Esophagus squamous epithelium (tissue), 4 donors: Measurements from ENCODE around the gene EPS15.

Experiments used
- POLR2A ChIP-seq, 4 donors: fragments of 450-650 bp; IDR thresholded peaks; one replicate each; pipeline ENCODE4 v1.6.1; 2017; ENCODE audit warnings: antibody characterized with exemption in 4 of 4, mild to moderate bottlenecking in 4 of 4, moderate library complexity in 3 of 4
- TF ChIP-seq, protein P1 (sequence below), 6 experiments: fragments of 450-650 bp in 4 of 6; fragments of 200-600 bp in 2 of 6; sonication (generic) in 2 of 6; IDR thresholded peaks; one replicate each; pipeline ENCODE4 v1.5.1; 2016 to 2019; ENCODE audit warnings: antibody characterized with exemption in 6 of 6, mild to moderate bottlenecking in 4 of 6, moderate library complexity in 4 of 6

DNA sequence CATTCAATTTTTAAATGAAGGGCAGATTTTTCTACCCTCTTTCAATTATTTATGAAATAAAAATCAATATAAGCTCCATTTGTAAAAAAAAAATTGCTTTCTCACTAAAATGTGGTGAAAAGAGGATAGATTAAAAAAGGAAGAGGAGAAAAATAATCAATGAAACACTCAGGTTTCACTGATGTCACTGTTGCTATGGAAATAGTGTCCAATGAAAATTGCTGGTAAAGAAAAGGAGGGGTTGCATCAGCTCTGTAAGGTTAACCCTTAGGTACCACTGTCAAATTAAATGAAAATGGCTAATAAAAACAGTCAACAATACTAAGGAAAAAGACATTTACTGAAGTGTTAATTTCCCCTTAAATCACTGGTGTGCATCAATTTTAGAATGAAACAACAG is 97.1 kb downstream of the EPS15 start:
- TF ChIP-seq, protein P1, sequence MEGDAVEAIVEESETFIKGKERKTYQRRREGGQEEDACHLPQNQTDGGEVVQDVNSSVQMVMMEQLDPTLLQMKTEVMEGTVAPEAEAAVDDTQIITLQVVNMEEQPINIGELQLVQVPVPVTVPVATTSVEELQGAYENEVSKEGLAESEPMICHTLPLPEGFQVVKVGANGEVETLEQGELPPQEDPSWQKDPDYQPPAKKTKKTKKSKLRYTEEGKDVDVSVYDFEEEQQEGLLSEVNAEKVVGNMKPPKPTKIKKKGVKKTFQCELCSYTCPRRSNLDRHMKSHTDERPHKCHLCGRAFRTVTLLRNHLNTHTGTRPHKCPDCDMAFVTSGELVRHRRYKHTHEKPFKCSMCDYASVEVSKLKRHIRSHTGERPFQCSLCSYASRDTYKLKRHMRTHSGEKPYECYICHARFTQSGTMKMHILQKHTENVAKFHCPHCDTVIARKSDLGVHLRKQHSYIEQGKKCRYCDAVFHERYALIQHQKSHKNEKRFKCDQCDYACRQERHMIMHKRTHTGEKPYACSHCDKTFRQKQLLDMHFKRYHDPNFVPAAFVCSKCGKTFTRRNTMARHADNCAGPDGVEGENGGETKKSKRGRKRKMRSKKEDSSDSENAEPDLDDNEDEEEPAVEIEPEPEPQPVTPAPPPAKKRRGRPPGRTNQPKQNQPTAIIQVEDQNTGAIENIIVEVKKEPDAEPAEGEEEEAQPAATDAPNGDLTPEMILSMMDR (IDR thresholded peaks at IDR 0.05) = no peak
- TF ChIP-seq POLR2A (IDR thresholded peaks at IDR 0.05) = no peak
